A549 (cell line): Measurements from ENCODE around the gene TMEM175. TPM values are rescaled to one million over a fixed set of nuclear protein-coding genes. Genes with fewer than 3 reads are reported as not detected.

ENCODE experiments used
- ATAC-seq, 2 experiments: fragments of 200-7000 bp in 1 of 2; fragments of >200 bp in 1 of 2; cut with Nextera tagmentation in 1 of 2; cut with Tn5 transposase in 1 of 2; 3 replicates each; pipeline versions ENCODE4 v1.8.0 to v1.9.1; 2018 to 2020; ENCODE audit warnings: mild to moderate bottlenecking in 1 of 2, moderate library complexity in 1 of 2
- CTCF ChIA-PET: fragments of 300-600 bp; sonication (Branson Sonifier 250); formaldehyde crosslinking; extraction: SDS; loops from one replicate; lab custom pipeline; 2021; ENCODE audit warnings: antibody characterized with exemption, inconsistent platforms; lab: Yijun Ruan, JAX
- POLR2A ChIA-PET: fragments of 350-600 bp; formaldehyde crosslinking; extraction: SDS; loops from one replicate; lab custom pipeline; 2021; ENCODE audit warnings: antibody characterized with exemption, inconsistent platforms; lab: Yijun Ruan, JAX
- DNase-seq, 2 experiments: peaks; one replicate each; pipeline versions ENCODE4 v3.0.0 to v3.0.0-alpha.2; 2011 to 2016; ENCODE audit warnings: low read depth in 1 of 2, low spot score in 1 of 2
- FAIRE-seq: peaks from 2 replicates; lab custom pipeline; 2011; peaks lifted over from hg19 to GRCh38; lab: Jason Lieb, UNC
- H3K27ac ChIP-seq, 2 experiments: fragments of >200 bp; sonication (Bioruptor Twin); formaldehyde crosslinking; 3 replicates each; pipeline ENCODE4 v1.5.1; 2016 to 2017
- H3K4me1 ChIP-seq: fragments of >200 bp; sonication (Bioruptor Twin); formaldehyde crosslinking; 3 replicates; pipeline ENCODE4 v1.6.1; 2016
- H3K4me2 ChIP-seq: fragments of >200 bp; sonication (Bioruptor Twin); formaldehyde crosslinking; 3 replicates; pipeline ENCODE4 v1.6.1; 2016
- H3K4me3 ChIP-seq: fragments of >200 bp; sonication (Bioruptor Twin); formaldehyde crosslinking; 3 replicates; pipeline ENCODE4 v1.5.1; 2016
- H3K9me3 ChIP-seq: fragments of >200 bp; sonication (Bioruptor Twin); formaldehyde crosslinking; 3 replicates; pipeline ENCODE4 v1.6.1; 2016
- CBX8 ChIP-seq: fragments of 200-600 bp; sonication (generic); IDR thresholded peaks from 2 replicates; pipeline ENCODE4 v1.6.1; 2016
- CHD2 ChIP-seq: fragments of 150-350 bp; IDR thresholded peaks from 2 replicates; pipeline ENCODE4 v1.6.1; 2014; ENCODE audit warnings: low read length; ENCODE audit not compliant: partially characterized antibody
- CHD4 ChIP-seq: fragments of 200-600 bp; sonication (generic); IDR thresholded peaks from 2 replicates; pipeline ENCODE4 v1.6.1; 2016; ENCODE audit warnings: antibody characterized with exemption, mild to moderate bottlenecking, borderline replicate concordance
- FOSL2 ChIP-seq, 2 experiments: fragments of 450-650 bp in 1 of 2; fragments of >200 bp in 1 of 2; sonication (Bioruptor Twin) in 1 of 2; formaldehyde crosslinking; IDR thresholded peaks; 2 replicates each; pipeline versions ENCODE4 v1.5.0 to v1.6.1; 2016 to 2020; ENCODE audit warnings: mild to moderate bottlenecking in 1 of 2, moderate library complexity in 1 of 2
- HES2 ChIP-seq: fragments of >200 bp; sonication (Bioruptor Twin); formaldehyde crosslinking; IDR thresholded peaks from 2 replicates; pipeline ENCODE4 v1.6.1; 2016
- HEYL ChIP-seq: fragments of 250-450 bp; sonication (Bioruptor Pico); IDR thresholded peaks from 2 replicates; pipeline ENCODE4 v1.8.0; 2021; ENCODE audit warnings: mild to moderate bottlenecking, moderate library complexity
- MAFK ChIP-seq: fragments of 450-650 bp; IDR thresholded peaks from 2 replicates; pipeline ENCODE4 v1.6.1; 2014; ENCODE audit not compliant: partially characterized antibody
- NFE2L2 ChIP-seq: fragments of 150-350 bp; conservative IDR thresholded peaks from 2 replicates; pipeline ENCODE4 v1.6.1; 2014; ENCODE audit warnings: low read length
- PHF8 ChIP-seq: fragments of 200-600 bp; sonication (generic); IDR thresholded peaks from 2 replicates; pipeline ENCODE4 v1.6.1; 2016; ENCODE audit warnings: low read depth, mild to moderate bottlenecking, antibody characterized with exemption, moderate library complexity, borderline replicate concordance
- RAD21 ChIP-seq, 2 experiments: fragments of >200 bp in 1 of 2; sonication (Bioruptor Twin) in 1 of 2; formaldehyde crosslinking in 1 of 2; IDR thresholded peaks in 1 of 2; conservative IDR thresholded peaks in 1 of 2; 2 replicates in 1 of 2; 3 replicates in 1 of 2; pipeline ENCODE4 v1.6.1; 2012 to 2018; ENCODE audit warnings: inconsistent platforms in 1 of 2
- TFCP2L1 ChIP-seq: fragments of 250-450 bp; sonication (Bioruptor Pico); IDR thresholded peaks from 2 replicates; pipeline ENCODE4 v1.5.0; 2021; ENCODE audit warnings: mild to moderate bottlenecking
- TP53 ChIP-seq: fragments of 250-450 bp; sonication (Bioruptor Pico); IDR thresholded peaks from 2 replicates; pipeline ENCODE4 v1.5.0; 2021; ENCODE audit warnings: mild to moderate bottlenecking, moderate library complexity
- ZFP36 ChIP-seq: fragments of 450-650 bp; IDR thresholded peaks from 2 replicates; pipeline ENCODE4 v1.6.1; 2014; ENCODE audit warnings: borderline replicate concordance; ENCODE audit not compliant: partially characterized antibody
- ZNF302 ChIP-seq: fragments of 250-450 bp; sonication (Bioruptor Pico); IDR thresholded peaks from 2 replicates; pipeline ENCODE4 v1.9.0; 2021; ENCODE audit warnings: inconsistent platforms, mild to moderate bottlenecking, moderate library complexity
- WGBS: methylation state at CpG from one replicate; pipeline ENCODE4 v1.1.6; 2017; ENCODE audit errors: missing lambda C conversion rate; 5-methylcytosine and 5-hydroxymethylcytosine counted together
- polyA plus RNA-seq, 4 experiments: library from polyadenylated mRNA; depleted of rRNA in 3 of 4; stranded (reverse); fragments of >200 nt; fragmentation: RNase III in 1 of 4; extraction: RNeasy Plus Mini Kit Qiagen cat#74134 plus additional on column Dnase treatment in 1 of 4; gene quantifications; 2 replicates in 3 of 4; 3 replicates in 1 of 4; pipeline ENCODE4 v1.2.3, GENCODE V29; 2011 to 2017
- TF ChIP-seq, protein P1 (sequence below): fragments of 450-650 bp; IDR thresholded peaks from 2 replicates; pipeline ENCODE4 v1.6.1; 2014; ENCODE audit warnings: antibody characterized with exemption
- TF ChIP-seq, protein P2 (sequence below): fragments of >200 bp; sonication (Bioruptor Twin); formaldehyde crosslinking; IDR thresholded peaks from 3 replicates; pipeline ENCODE4 v1.6.1; 2016

Gene TMEM175
- polyA plus RNA-seq, 2 of the 4 experiments (the other 2 are of a cell fraction) = 15.7 to 19.4 TPM

DNA sequence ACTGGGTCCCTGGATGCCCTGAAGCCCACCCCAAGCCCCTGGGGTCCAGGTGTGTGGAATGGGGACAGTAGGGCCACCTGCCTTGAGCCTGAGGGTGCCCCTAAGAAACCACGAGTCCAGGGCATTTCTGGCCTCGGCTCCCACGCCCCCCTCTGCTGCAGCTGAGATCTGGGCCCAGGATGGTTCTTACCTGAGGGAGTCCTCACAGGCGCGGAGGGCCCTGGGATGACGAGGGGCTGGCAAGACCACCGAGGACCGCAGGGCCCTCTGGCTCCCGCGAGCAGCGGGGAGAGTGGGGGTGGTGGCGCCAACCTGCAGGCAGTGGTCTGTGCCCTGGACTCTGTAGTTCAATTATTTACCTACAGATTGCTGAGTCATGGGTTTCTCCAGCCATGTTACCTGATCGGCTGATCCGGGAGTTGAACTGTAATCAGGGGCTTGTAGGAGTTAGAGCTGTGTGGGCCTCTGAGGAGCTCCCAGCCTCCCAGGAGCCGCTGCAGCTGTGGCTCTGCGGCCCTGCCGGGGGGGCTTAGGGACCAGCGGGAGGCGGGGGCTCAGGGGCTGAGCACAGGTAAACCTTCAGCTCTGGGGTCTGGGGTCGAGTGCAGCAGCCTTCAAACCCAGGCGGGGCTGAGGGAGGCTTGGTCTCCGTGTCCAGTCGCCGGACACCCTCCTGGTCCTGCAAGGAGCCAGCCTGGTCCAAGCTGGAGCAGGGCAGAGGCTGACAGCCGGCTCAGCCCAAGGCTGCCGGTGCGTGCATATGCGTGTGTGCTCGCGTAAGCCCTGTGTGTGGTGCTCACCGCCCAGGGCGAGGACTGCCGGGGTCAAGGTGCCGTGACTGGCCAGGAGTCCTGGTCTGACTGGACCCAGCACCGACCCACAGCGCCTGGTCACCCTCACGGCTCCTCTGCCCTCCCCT lies 61.1 kb downstream of the TMEM175 start, which contains the start of gene SLC26A1:
Gene SLC26A1, minus strand, starts transcription at position 294 of the 919 bp plus-strand sequence. CDS start 1,701 bp downstream, outside the sequence.
- 70% methylated on average over 17 of the region's 37 CpGs for WGBS
- ChIA-PET POLR2A (no interaction called here), CTCF (interaction anchor here (1.2 kb wide), 1 partner anchor 251 kb away, joined by 4 read pairs; no protein-coding TSS in a partner anchor)
- no peak for FAIRE-seq
- peaks cover 26% of the 10 kb centered on the region for H3K4me1 ChIP-seq
- no peaks in the 10 kb centered on the region for H3K9me3 ChIP-seq
- H3K4me2 ChIP-seq = peak within 1 kb of the TSS; percentile 67
- H3K4me3 ChIP-seq = peak within 1 kb of the TSS; percentile 2; the same call in 1 of the 3 replicates
- ATAC-seq = peak; percentile 9 to 49; a peak in 4 of 6 replicates
- TF ChIP-seq CHD2 = no peak
- no peak for TF ChIP-seq HEYL (CRISPR knock-in tag)
- no peak for TF ChIP-seq ZFP36
- no peak for TF ChIP-seq TFCP2L1 (CRISPR knock-in tag)
- TF ChIP-seq RAD21 (conservative IDR thresholded peaks at IDR 0.05 in 1 of 2, IDR thresholded peaks at IDR 0.05 in 1 of 2) = no peak
- peak; percentile 86 for TF ChIP-seq NFE2L2
- TF ChIP-seq TP53 (CRISPR knock-in tag) = no peak
- no peak for TF ChIP-seq CBX8
- TF ChIP-seq MAFK = peak; percentile 97
- TF ChIP-seq FOSL2 (IDR thresholded peaks at IDR 0.05) = no peak
- no peak for TF ChIP-seq FOSL2 (CRISPR knock-in tag; IDR thresholded peaks at IDR 0.05)
- TF ChIP-seq, protein P1, sequence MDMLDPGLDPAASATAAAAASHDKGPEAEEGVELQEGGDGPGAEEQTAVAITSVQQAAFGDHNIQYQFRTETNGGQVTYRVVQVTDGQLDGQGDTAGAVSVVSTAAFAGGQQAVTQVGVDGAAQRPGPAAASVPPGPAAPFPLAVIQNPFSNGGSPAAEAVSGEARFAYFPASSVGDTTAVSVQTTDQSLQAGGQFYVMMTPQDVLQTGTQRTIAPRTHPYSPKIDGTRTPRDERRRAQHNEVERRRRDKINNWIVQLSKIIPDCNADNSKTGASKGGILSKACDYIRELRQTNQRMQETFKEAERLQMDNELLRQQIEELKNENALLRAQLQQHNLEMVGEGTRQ = no peak
- no peak for TF ChIP-seq CHD4
- TF ChIP-seq HES2 = no peak
- TF ChIP-seq, protein P2, sequence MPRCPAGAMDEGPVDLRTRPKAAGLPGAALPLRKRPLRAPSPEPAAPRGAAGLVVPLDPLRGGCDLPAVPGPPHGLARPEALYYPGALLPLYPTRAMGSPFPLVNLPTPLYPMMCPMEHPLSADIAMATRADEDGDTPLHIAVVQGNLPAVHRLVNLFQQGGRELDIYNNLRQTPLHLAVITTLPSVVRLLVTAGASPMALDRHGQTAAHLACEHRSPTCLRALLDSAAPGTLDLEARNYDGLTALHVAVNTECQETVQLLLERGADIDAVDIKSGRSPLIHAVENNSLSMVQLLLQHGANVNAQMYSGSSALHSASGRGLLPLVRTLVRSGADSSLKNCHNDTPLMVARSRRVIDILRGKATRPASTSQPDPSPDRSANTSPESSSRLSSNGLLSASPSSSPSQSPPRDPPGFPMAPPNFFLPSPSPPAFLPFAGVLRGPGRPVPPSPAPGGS = no peak
- TF ChIP-seq PHF8 = no peak
- peak in 1 of 2 experiments; percentile 51 for DNase-seq
- peak within 1 kb of the TSS; percentile 77 to 93 for H3K27ac ChIP-seq

GRCh38 chr4:995311-996026 lies 63.2 kb downstream of the TMEM175 start:
- no peak overlapping the region for H3K4me3 ChIP-seq
- no peak overlapping the region for H3K4me2 ChIP-seq
- peak in 1 of 2 experiments; percentile 29; a peak in 2 of 6 replicates for ATAC-seq
- DNase-seq = no peak
- 93% methylated on average over 11 of the region's 23 CpGs for WGBS
- H3K27ac ChIP-seq = no peak overlapping the region
- FAIRE-seq = no peak
- H3K9me3 ChIP-seq = no peaks in the 10 kb centered on the region
- peak in 1 of 2 experiments; percentile 28; a peak in 1 of 5 replicates for TF ChIP-seq RAD21 (conservative IDR thresholded peaks at IDR 0.05 in 1 of 2, IDR thresholded peaks at IDR 0.05 in 1 of 2)
- TF ChIP-seq ZFP36 = no peak
- TF ChIP-seq ZNF302 (CRISPR knock-in tag) = no peak
- peaks cover 26% of the 10 kb centered on the region for H3K4me1 ChIP-seq
- ChIA-PET CTCF (no interaction called here), POLR2A (no interaction called here)
